A549 (cell line): ENCODE measurements around the gene BBX.

Experiments used
- CHD2 ChIP-seq: fragments of 150-350 bp; IDR thresholded peaks from 2 replicates; pipeline ENCODE4 v1.6.1; 2014; ENCODE audit warnings: low read length; ENCODE audit not compliant: partially characterized antibody
- CHD4 ChIP-seq: fragments of 200-600 bp; sonication (generic); IDR thresholded peaks from 2 replicates; pipeline ENCODE4 v1.6.1; 2016; ENCODE audit warnings: antibody characterized with exemption, mild to moderate bottlenecking, borderline replicate concordance
- CTCF ChIP-seq: fragments of >200 bp; sonication (Bioruptor Twin); formaldehyde crosslinking; IDR thresholded peaks from 3 replicates; pipeline ENCODE4 v1.5.1; 2016
- ELK1 ChIP-seq: fragments of 150-350 bp; IDR thresholded peaks from 2 replicates; pipeline ENCODE4 v1.6.1; 2014; ENCODE audit warnings: low read depth, mild to moderate bottlenecking, low read length
- MAX ChIP-seq: IDR thresholded peaks from 2 replicates; pipeline ENCODE4 v1.6.1; 2012
- PHF8 ChIP-seq: fragments of 200-600 bp; sonication (generic); IDR thresholded peaks from 2 replicates; pipeline ENCODE4 v1.6.1; 2016; ENCODE audit warnings: low read depth, mild to moderate bottlenecking, antibody characterized with exemption, moderate library complexity, borderline replicate concordance
- POLR2A ChIP-seq: IDR thresholded peaks from 2 replicates; pipeline ENCODE4 v1.6.1; 2012; ENCODE audit warnings: mild to moderate bottlenecking, low read length
- RNF2 ChIP-seq: fragments of 200-600 bp; sonication (generic); IDR thresholded peaks from 2 replicates; pipeline ENCODE4 v1.6.1; 2016; ENCODE audit warnings: low read depth, mild to moderate bottlenecking, antibody characterized with exemption, moderate library complexity, borderline replicate concordance
- SMC3 ChIP-seq: fragments of >200 bp; sonication (Bioruptor Twin); formaldehyde crosslinking; IDR thresholded peaks from 3 replicates; pipeline ENCODE4 v1.6.1; 2018; ENCODE audit warnings: inconsistent platforms
- ZFP36 ChIP-seq: fragments of 450-650 bp; IDR thresholded peaks from 2 replicates; pipeline ENCODE4 v1.6.1; 2014; ENCODE audit warnings: borderline replicate concordance; ENCODE audit not compliant: partially characterized antibody

GRCh38 chr3:107761391-107761790 lies 238.6 kb downstream of the BBX start:
- TF ChIP-seq CTCF = no peak
- no peak for TF ChIP-seq ZFP36
- TF ChIP-seq RNF2 = no peak
- TF ChIP-seq SMC3 = no peak
- no peak for TF ChIP-seq PHF8
- no peak for TF ChIP-seq POLR2A
- TF ChIP-seq CHD4 = no peak
- no peak for TF ChIP-seq ELK1
- TF ChIP-seq CHD2 = no peak
- no peak for TF ChIP-seq MAX
